LNCaP clone FGC (cell line): ENCODE results near the gene CFAP45.

Experiments used
- DNase-seq: peaks from one replicate; pipeline ENCODE4 v3.0.0-alpha.2; 2011; ENCODE audit warnings: low read depth
- H3K4me3 ChIP-seq: 2 replicates; pipeline ENCODE4 v1.5.1; 2011; ENCODE audit warnings: mild to moderate bottlenecking, low read depth, low read length, control low read depth
- TF ChIP-seq, protein P1 (sequence below): IDR thresholded peaks from 2 replicates; pipeline ENCODE4 v1.5.1; 2012; ENCODE audit warnings: mild to moderate bottlenecking; ENCODE audit not compliant: control insufficient read depth, insufficient read depth; ENCODE audit errors: extremely low read depth

Gene CFAP45

DNA sequence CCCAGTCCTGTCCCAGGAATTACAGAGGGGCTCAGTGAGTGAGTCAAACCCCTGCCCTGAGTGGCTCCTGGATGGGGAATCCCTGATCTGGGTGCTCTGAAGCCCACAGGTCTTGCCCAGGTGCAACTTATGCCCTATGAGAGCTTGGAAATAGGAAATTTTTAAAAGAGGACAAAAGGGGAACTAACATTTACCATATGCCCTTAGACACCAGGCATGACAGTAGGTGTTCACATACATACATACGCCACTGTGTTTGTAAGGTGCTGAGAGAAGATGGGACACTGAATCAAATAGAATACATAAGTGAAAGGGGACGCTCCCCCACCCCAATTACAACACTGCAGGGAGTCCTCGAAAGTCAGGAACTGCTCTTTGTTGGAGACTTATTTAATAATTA is 1.4 kb downstream of the CFAP45 start:
- no peak for DNase-seq
- no peak overlapping the region for H3K4me3 ChIP-seq
- TF ChIP-seq, protein P1, sequence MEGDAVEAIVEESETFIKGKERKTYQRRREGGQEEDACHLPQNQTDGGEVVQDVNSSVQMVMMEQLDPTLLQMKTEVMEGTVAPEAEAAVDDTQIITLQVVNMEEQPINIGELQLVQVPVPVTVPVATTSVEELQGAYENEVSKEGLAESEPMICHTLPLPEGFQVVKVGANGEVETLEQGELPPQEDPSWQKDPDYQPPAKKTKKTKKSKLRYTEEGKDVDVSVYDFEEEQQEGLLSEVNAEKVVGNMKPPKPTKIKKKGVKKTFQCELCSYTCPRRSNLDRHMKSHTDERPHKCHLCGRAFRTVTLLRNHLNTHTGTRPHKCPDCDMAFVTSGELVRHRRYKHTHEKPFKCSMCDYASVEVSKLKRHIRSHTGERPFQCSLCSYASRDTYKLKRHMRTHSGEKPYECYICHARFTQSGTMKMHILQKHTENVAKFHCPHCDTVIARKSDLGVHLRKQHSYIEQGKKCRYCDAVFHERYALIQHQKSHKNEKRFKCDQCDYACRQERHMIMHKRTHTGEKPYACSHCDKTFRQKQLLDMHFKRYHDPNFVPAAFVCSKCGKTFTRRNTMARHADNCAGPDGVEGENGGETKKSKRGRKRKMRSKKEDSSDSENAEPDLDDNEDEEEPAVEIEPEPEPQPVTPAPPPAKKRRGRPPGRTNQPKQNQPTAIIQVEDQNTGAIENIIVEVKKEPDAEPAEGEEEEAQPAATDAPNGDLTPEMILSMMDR = no peak

DNA sequence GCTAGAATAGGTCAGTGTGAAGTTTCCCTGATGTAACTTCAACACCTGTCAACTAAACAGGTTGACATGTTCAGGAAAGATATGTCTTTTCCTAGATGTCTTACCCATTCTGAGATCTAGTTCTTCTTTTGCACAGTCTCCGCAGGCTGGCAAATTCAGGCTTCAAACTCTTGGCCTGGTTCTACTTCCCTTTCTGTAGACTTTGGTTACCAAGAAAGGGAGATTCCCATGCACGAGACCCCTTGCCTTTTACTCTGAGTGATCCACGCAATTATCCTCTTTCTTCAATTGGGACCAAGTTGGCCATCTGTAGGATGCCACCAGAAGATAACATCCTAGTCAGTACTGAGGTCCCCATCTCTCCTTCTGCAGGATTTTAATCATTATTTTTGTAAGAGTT is 2.0 kb downstream of the CFAP45 start:
- DNase-seq = no peak
- H3K4me3 ChIP-seq = no peak overlapping the region
- TF ChIP-seq, protein P1 = no peak

DNA sequence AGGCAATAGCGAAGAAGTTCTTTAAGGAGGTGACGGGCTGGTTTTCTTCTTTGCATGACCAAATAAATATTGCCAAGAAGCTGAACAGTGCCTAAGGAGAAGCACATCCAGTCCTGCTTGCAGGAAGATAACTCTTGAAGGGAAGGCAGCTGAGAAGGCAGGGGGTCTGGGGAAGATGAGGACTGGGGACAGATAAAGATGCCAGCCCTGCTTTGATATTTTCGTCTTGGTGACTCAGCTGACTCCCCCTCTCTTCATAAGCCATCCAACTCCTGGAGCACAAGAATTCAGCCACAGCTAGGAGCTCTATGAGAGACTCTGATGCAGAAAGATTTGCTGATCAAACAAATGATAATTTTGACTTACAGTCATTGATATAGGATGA is 3.4 kb downstream of the CFAP45 start:
- TF ChIP-seq, protein P1 = no peak
- H3K4me3 ChIP-seq = no peak overlapping the region
- no peak for DNase-seq

DNA sequence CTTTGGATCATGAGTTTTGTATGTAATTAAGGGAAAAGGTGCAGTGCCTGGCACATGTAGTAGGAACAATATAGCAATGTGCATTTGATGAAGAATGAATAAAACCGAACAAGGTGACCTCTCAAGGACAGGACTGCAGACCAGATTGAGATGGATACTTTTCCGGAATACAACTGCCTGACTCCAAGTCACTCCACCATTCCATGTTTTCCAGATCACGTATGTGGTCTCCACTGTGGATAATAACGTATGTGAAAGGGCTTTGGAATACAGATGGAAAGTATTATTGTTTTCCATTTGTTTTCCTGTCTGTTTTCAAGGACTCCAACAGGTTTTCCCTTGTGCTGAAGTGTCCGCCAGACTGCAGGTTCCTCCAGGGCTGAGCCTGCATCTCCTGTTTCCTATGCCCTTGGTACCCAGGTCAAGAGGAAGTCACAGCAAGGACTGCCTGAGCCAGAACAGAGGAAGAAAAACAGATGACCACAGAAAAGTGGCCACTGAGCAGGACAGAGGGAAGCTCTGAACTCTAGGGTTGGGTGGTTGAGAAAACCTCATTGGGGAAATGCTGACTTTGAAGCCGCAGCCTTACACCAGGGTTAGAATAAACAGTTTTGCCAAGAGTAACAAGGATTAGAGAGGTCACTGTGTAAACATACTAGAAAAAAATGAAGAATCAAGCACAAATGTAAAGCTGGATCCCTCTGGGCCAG is 4.0 kb downstream of the CFAP45 start:
- TF ChIP-seq, protein P1 = no peak
- no peak for DNase-seq
- H3K4me3 ChIP-seq = no peak overlapping the region

DNA sequence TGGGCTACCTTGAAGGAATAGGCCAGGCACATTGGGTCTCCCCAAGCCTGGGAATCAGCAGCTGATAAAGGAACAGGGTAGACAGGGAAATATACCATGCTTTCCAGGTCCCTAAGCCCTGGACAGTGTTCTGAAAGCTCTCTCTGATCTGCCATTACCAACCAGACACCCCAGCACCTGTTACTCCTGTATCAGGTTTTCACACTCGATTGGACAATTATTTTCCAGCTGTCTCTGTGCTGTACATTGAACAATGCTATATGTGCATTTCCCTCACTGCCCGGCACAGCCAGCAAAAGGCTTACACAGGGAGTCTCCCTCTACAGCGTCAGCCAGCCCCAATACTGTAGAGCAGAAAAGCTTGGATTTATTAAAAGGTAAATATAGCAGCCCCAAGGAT is 4.7 kb downstream of the CFAP45 start:
- H3K4me3 ChIP-seq = no peak overlapping the region
- no peak for DNase-seq
- TF ChIP-seq, protein P1 = no peak

DNA sequence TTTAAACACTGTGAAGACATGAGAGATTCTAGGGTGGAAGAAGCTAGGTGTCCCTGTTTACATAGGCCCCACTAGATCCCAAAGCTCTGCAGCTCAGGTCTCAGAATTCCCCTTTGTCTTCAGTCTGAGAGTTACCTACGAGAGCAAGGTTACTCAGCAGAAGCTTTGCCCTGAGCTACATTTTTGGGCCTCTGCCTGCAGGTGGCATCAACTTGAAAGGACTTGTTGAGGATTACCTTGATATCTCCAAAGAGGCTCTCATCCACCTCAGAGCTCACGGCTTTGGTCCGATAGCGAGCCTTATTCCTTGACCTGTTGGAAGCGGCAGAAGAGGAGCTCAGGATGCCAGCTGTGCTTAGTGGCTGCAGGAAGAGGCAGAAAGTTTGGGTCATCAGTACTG is 7.0 kb downstream of the CFAP45 start:
- no peak overlapping the region for H3K4me3 ChIP-seq
- TF ChIP-seq, protein P1 = no peak
- no peak for DNase-seq
